ACC112 (cell line): Measurements from ENCODE around the gene SGTA.

Experiments
- H2AFZ ChIP-seq: fragments of 200-600 bp; sonication (generic); one replicate; pipeline ENCODE4 v1.6.0; 2017; ENCODE audit warnings: antibody characterized with exemption, low read length; ENCODE audit not compliant: unreplicated experiment
- H3K27ac ChIP-seq: fragments of 200-600 bp; sonication (generic); 2 replicates; pipeline ENCODE4 v1.5.1; 2014; ENCODE audit warnings: low read depth, mild to moderate bottlenecking, antibody characterized with exemption, low read length, moderate library complexity
- H3K27me3 ChIP-seq: fragments of 200-600 bp; sonication (generic); 2 replicates; pipeline ENCODE4 v1.6.1; 2014; ENCODE audit warnings: mild to moderate bottlenecking, antibody characterized with exemption, low read length, moderate library complexity, mixed read lengths; ENCODE audit not compliant: insufficient read depth
- H3K36me3 ChIP-seq: fragments of 200-600 bp; sonication (generic); 2 replicates; pipeline ENCODE4 v1.6.1; 2016; ENCODE audit warnings: mild to moderate bottlenecking, antibody characterized with exemption, low read length, moderate library complexity, mixed read lengths; ENCODE audit not compliant: insufficient read depth
- H3K4me1 ChIP-seq: fragments of 200-600 bp; sonication (generic); one replicate; pipeline ENCODE4 v1.6.1; 2016; ENCODE audit warnings: low read length, mixed read lengths; ENCODE audit not compliant: insufficient read depth, unreplicated experiment, control insufficient read depth
- H3K4me3 ChIP-seq: fragments of 200-600 bp; sonication (generic); 2 replicates; pipeline ENCODE4 v1.5.1; 2014; ENCODE audit warnings: mild to moderate bottlenecking, low read depth, low read length
- H3K79me2 ChIP-seq: fragments of 200-600 bp; sonication (generic); one replicate; pipeline ENCODE4 v1.6.0; 2016; ENCODE audit warnings: low read length; ENCODE audit not compliant: control insufficient read depth, unreplicated experiment, insufficient read depth

Gene SGTA

GRCh38 chr19:2791440-2791839 is 8.4 kb upstream of the SGTA start:
- no peaks in the 10 kb centered on the region for H3K27me3 ChIP-seq
- no peaks in the 10 kb centered on the region for H3K4me1 ChIP-seq
- H3K4me3 ChIP-seq, result no peak overlapping the region
- no peaks in the 10 kb centered on the region for H3K36me3 ChIP-seq
- peaks cover 30% of the 10 kb centered on the region for H3K79me2 ChIP-seq
- H3K27ac ChIP-seq, result no peak overlapping the region
- H2AFZ ChIP-seq, result no peak overlapping the region

DNA sequence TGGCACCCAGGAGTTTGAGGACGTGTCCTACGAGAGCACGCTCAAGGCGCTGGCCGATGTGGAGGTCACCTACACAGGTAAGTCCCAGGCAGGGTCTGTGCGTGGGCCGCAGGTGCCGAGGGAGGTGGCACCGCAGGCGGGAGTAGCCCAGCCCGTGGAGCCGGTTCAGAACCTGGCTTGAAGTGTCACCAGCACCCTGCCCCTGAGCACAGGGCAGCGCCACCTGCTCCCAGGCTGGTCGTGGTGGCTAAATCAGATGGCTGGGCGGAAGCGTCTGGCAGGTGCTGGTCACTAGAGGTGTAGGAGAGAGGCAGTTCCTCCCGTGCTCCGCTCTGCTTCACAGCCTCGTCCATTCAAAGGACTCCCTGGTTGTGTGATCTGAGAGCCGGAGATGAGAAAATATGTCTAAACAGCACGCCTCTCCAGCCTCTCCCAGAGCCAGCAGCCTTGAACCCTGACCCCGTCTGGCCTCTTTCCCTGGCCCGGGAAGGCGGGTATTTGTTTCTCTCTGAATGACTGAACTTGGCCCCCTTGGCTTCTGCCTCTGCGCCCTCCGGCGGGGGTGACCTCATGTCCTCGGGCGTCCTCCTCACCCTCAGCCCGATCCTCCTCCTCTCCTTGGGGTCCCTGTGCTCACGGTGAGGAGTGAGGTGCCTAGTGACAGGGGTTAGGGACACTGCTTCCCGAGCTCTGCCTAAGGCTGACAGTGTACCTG is 7.6 kb upstream of the SGTA start:
- H3K27ac ChIP-seq, result no peak overlapping the region
- no peaks in the 10 kb centered on the region for H3K27me3 ChIP-seq
- H3K79me2 ChIP-seq, result peaks cover 37% of the 10 kb centered on the region
- no peak overlapping the region for H3K4me3 ChIP-seq
- H3K36me3 ChIP-seq, result no peaks in the 10 kb centered on the region
- H3K4me1 ChIP-seq, result no peaks in the 10 kb centered on the region
- H2AFZ ChIP-seq, result no peak overlapping the region

GRCh38 chr19:2790194-2790556 is 7.1 kb upstream of the SGTA start:
- peaks cover 40% of the 10 kb centered on the region for H3K79me2 ChIP-seq
- H3K4me1 ChIP-seq, result no peaks in the 10 kb centered on the region
- H3K27me3 ChIP-seq, result no peaks in the 10 kb centered on the region
- H3K36me3 ChIP-seq, result no peaks in the 10 kb centered on the region
- H3K4me3 ChIP-seq, result no peak overlapping the region
- H3K27ac ChIP-seq, result no peak overlapping the region
- no peak overlapping the region for H2AFZ ChIP-seq

- Histone ChIP-seq H3K4me1 (peaks cover 3% of the 10 kb centered on the region), H3K79me2 (peaks cover 40% of the 10 kb centered on the region), H3K27ac (no peak overlapping the region), H2AFZ (no peak overlapping the region), H3K36me3 (no peaks in the 10 kb centered on the region), H3K27me3 (no peaks in the 10 kb centered on the region), H3K4me3 (no peak overlapping the region)
Observed at GRCh38 chr19:2788237-2788636, 5.2 kb upstream of the SGTA start.

DNA sequence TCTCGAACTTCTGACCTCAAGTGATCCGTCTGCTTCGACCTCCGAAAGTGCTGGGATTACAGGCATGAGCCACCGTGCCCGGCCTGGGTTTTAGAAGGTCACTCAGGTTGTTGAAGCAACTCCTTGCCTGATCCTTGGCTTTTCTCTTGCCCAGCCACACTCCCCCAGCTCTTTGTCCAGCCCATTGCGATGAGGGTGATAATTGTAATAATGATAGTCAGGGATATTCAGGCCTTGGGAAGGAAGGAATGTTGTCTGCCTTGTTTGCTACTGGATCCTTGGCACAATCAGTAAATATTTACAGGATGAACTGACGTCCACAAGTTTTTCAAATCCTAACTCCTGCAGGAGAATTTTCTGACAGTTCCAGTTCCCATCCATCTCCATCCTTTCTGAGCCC is 4.0 kb upstream of the SGTA start:
- Histone ChIP-seq H2AFZ (no peak overlapping the region), H3K36me3 (no peaks in the 10 kb centered on the region), H3K4me1 (peaks cover 3% of the 10 kb centered on the region), H3K4me3 (no peak overlapping the region), H3K27me3 (no peaks in the 10 kb centered on the region), H3K27ac (no peak overlapping the region), H3K79me2 (peaks cover 50% of the 10 kb centered on the region)

DNA sequence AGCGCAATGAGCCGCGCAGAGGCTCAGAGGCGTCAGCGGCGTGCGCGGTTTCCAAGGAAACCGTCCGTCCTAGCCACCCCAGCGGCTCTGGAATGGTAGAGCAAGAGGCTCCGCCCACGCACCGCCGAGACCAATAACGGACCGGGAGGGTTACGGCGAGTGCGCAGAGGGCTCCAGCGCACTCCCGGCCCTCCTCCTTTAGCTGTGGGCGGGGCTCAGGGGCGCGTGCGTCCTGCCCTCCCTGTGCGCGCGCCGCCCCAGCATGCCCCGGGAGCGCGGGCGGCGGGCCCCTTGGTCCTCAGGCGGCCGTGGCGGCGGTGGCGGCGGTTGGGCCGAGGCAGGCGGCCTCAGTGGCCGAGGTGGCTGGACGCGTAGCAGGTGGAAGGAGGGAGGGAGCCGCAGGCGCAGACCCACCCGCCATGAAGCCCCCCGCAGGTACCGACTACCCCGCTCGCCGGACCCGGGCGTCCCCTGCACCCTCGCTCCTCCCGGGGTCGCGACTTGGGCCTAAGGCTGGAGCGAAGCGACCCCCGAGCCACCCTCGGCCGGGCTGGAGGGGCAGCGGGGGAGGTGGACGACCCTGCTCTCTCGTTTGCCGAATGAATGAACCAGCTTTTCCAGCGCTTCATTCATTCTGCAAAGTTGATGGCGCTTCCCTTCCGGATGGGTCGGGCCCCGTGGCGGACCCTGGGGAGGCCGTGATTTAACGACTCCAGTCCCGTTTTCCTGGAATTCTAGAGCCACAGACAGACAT is 2.3 kb upstream of the SGTA start, which contains the start of gene THOP1:
THOP1 (plus strand) TSS at position 260 of the 754 bp plus-strand sequence; CDS start at position 420, 160 bp downstream.
- peaks cover 13% of the 10 kb centered on the region for H3K4me1 ChIP-seq
- peak within 1 kb of the TSS; percentile 96 for H3K4me3 ChIP-seq
- H2AFZ ChIP-seq, result peak within 1 kb of the TSS; percentile 96
- H3K36me3 ChIP-seq, result no peaks in the 10 kb centered on the region
- H3K27ac ChIP-seq, result peak within 1 kb of the TSS; percentile 50
- peaks cover 64% of the 10 kb centered on the region for H3K79me2 ChIP-seq
- H3K27me3 ChIP-seq, result no peaks in the 10 kb centered on the region

DNA sequence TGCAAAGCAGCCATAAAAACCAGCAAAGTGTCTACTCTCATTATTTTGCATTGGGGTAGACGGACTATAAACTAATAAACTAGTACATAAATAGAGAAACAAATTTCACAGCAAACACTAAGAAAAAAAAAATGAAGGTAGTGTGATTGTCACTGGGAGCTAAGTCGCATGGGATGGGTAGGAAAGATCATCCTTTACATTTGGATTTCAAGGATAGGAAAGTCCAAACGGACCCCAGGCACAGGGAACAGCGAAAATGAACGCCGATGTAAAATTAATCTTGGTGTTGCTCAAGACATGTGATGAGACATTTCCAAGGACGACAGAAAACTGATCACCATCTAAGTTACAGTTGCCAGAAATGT is 690 bp upstream of the SGTA start:
- peaks cover 13% of the 10 kb centered on the region for H3K4me1 ChIP-seq
- peak overlapping the region; percentile 98 for H3K4me3 ChIP-seq
- H3K79me2 ChIP-seq, result peaks cover 71% of the 10 kb centered on the region
- H3K27ac ChIP-seq, result peak overlapping the region; percentile 59
- no peaks in the 10 kb centered on the region for H3K36me3 ChIP-seq
- no peaks in the 10 kb centered on the region for H3K27me3 ChIP-seq
- H2AFZ ChIP-seq, result peak overlapping the region; percentile 84

- Histone ChIP-seq H3K79me2 (peaks cover 74% of the 10 kb centered on the region), H3K4me3 (peak overlapping the region; percentile 98), H2AFZ (peak overlapping the region; percentile 87), H3K27me3 (no peaks in the 10 kb centered on the region), H3K36me3 (no peaks in the 10 kb centered on the region), H3K27ac (peak overlapping the region; percentile 44; the same call in 1 of the 2 replicates), H3K4me1 (peaks cover 13% of the 10 kb centered on the region)
Observed at GRCh38 chr19:2782329-2782935, 641 bp downstream of the SGTA start.

DNA sequence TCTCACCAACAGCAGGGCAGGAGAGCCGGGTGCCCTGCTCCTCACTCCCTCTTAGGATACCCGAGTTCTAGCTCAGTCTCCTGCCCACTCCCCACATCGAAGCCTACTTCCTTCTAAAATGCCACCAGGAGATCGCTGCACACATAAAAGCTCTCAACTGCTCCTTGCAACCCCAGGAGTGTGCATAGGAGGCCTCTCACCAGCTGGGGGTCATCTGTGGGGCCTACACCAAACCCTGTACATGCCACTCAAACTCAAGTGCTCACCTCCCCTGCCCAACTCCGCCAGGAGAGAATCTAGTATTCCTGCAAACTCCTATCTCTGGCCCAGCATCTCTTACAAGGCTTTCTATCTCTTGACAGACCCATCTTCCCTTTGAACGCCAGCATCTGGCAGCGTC is 2.8 kb downstream of the SGTA start:
- no peak overlapping the region for H3K27ac ChIP-seq
- H3K79me2 ChIP-seq, result peaks cover 74% of the 10 kb centered on the region
- H3K4me3 ChIP-seq, result no peak overlapping the region
- no peak overlapping the region for H2AFZ ChIP-seq
- peaks cover 18% of the 10 kb centered on the region for H3K4me1 ChIP-seq
- H3K36me3 ChIP-seq, result no peaks in the 10 kb centered on the region
- H3K27me3 ChIP-seq, result no peaks in the 10 kb centered on the region

DNA sequence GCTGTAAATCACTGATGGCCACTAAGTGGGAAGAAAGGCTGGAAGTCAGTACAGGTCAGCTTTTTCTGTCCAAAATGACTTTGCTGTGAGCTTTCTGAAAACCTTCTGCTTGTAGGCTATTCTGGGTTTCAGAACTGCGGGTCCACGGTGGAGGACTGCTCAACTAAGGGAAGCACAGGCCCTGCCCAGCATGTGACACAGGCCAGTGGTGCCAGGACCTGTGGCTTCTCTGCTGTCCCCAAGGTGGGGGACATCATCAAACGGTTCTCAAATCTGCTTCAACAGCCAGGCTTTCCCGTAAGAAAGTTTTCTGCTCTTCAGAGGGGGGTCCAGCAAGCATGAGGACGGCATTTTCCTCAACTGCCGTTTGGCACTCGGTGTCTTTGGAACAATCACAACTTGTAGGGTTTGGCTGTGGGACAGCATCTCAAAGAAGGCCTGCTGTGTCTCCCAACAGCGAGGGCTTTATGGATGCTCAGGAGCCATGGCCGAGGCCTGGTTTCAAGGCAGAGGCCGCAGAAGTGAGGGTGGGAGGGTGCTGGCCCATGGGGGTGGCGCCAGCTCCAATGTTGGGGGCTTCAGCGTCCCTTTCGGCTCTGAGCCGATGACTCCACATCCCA is 3.8 kb downstream of the SGTA start:
- no peaks in the 10 kb centered on the region for H3K27me3 ChIP-seq
- no peak overlapping the region for H3K4me3 ChIP-seq
- no peaks in the 10 kb centered on the region for H3K36me3 ChIP-seq
- no peak overlapping the region for H3K27ac ChIP-seq
- peaks cover 20% of the 10 kb centered on the region for H3K4me1 ChIP-seq
- H3K79me2 ChIP-seq, result peaks cover 84% of the 10 kb centered on the region
- H2AFZ ChIP-seq, result no peak overlapping the region
